AG09309 (cell line): ENCODE measurements around the gene NOA1.

Experiments
- DNase-seq: peaks from one replicate; pipeline ENCODE4 v3.0.0-alpha.2; 2010; ENCODE audit warnings: low read depth
- H3K4me3 ChIP-seq: 2 replicates; pipeline ENCODE4 v1.5.1; 2011; ENCODE audit warnings: mild to moderate bottlenecking, low read depth, low read length, moderate library complexity; ENCODE audit not compliant: control insufficient read depth
- CTCF ChIP-seq: IDR thresholded peaks from 2 replicates; pipeline ENCODE4 v1.5.1; 2011; ENCODE audit warnings: mild to moderate bottlenecking, low read depth, low read length, inconsistent platforms; ENCODE audit not compliant: insufficient read depth, control insufficient read depth; ENCODE audit errors: missing control alignments

The NOA1 gene

GRCh38 chr4:56971383-56971782 lies 6.0 kb downstream of the NOA1 start:
- TF ChIP-seq CTCF: no peak
- DNase-seq: no peak
- no peak overlapping the region for H3K4me3 ChIP-seq

DNA sequence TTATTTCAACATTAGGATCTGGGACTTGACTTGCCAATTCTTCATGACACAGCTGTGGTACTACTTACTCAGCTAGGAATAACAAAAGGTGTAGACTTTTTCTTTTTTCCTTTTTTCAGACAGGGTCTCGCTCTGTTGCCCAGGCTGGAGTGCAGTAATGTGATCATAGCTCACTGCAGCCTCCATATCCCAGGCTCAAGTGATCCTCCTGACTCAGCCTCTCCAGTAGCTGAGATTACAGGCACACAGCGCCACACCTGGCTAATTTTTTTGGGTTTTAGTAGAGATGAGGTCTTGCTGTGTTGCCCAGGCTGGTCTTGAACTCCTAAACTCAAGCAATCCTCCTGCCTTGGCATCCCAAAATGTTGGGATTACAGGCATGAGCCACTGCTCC lies 16.3 kb downstream of the NOA1 start:
- no peak for TF ChIP-seq CTCF
- DNase-seq: no peak

GRCh38 chr4:56959100-56959499 lies 18.3 kb downstream of the NOA1 start:
- TF ChIP-seq CTCF: no peak
- no peak for DNase-seq

More for the DNA sequence above, 16.3 kb downstream of the NOA1 start:
- H3K4me3 ChIP-seq: no peak overlapping the region

DNA sequence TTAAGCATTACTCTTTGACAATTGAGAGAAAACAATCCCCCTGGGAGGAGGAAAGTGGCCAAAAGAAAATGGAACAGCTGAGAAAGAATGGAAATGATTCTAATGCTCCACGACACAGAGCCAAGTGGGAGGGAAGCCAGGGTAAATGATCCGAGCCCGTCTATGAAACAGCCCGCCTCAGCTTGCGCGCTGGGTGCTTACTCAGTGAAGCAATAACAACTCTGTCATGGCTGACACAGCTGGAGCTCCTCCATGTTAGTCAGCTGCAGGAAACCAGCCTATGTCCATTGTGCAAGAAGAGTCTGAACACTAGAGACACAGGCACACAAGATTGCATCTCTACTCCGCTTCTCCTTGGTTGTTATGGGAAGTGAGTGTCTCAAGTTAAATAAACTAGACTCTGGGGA lies 19.3 kb downstream of the NOA1 start:
- DNase-seq: peak; percentile 94
- H3K4me3 ChIP-seq: no peak overlapping the region; the same call in 1 of the 2 replicates
- no peak for TF ChIP-seq CTCF

More at GRCh38 chr4:56959100-56959499, 18.3 kb downstream of the NOA1 start:
- no peak overlapping the region for H3K4me3 ChIP-seq

- no peak for TF ChIP-seq CTCF
- no peak for DNase-seq
- no peak overlapping the region for H3K4me3 ChIP-seq
These were observed 23.5 kb downstream of the NOA1 start for GRCh38 chr4:56953680-56954520.

- DNase-seq: no peak
- no peak for TF ChIP-seq CTCF
- H3K4me3 ChIP-seq: no peak overlapping the region
These were observed 36.0 kb downstream of the NOA1 start for GRCh38 chr4:56941403-56941802.

DNA sequence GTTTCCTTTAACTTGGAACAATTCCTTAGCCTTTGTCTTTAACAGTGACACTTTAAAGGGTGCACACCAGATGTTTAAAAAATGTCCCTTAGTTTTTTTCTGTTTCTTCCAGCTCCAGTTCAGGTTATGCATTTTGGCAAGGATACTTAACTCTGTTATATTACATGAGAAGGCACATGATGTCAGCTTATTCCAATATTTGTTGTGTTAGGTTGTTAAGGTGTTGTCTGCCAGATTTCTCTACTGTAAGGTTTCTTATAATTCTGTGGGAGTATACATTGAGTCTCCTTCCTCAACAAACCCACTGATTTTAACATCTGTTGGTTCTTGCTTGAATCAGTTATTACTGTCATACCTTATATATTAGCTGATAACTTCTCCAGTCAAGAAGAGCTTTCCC lies 36.4 kb downstream of the NOA1 start:
- TF ChIP-seq CTCF: no peak
- no peak overlapping the region for H3K4me3 ChIP-seq
- DNase-seq: no peak
